IMR-90 (cell line): Measurements from ENCODE around the gene CLIC5. TPM values are rescaled to one million over a fixed set of nuclear protein-coding genes. Genes with fewer than 3 reads are reported as not detected.

Source experiments
- ATAC-seq: fragments of 200-7000 bp; cut with Tn5 transposase; 2 replicates; pipeline ENCODE4 v1.9.1; 2020; ENCODE audit warnings: low read depth, mild to moderate bottlenecking, moderate library complexity
- BruUV-seq: library from RNA; stranded (reverse); fragments of 400-500 nt; replicated peaks from 2 replicates; lab custom pipeline; 2021; lab: Mats Ljungman, UMichigan
- CTCF ChIA-PET: fragments of 300-600 bp; formaldehyde crosslinking; extraction: SDS; loops from one replicate; lab custom pipeline; 2021; ENCODE audit warnings: antibody characterized with exemption; lab: Yijun Ruan, JAX
- POLR2A ChIA-PET: fragments of 300-600 bp; sonication (Branson Sonifier 250); formaldehyde crosslinking; loops from one replicate; lab custom pipeline; 2022; ENCODE audit warnings: antibody characterized with exemption; ENCODE audit not compliant: unreplicated experiment; lab: Charles Lee
- DNase-seq: peaks from one replicate; pipeline ENCODE4 v3.0.0; 2013
- H2AFZ ChIP-seq: replicated peaks from 2 replicates; pipeline ENCODE3; 2013; ENCODE audit warnings: low read length, mild to moderate bottlenecking; ENCODE audit not compliant: poor library complexity
- H2AK5ac ChIP-seq: 2 replicates; pipeline ENCODE4 v1.6.1; 2013; ENCODE audit warnings: low read depth, low read length, inconsistent platforms
- H2AK9ac ChIP-seq: replicated peaks from 2 replicates; pipeline ENCODE3; 2013; ENCODE audit warnings: mild to moderate bottlenecking, low read depth, low read length, moderate library complexity; ENCODE audit not compliant: poor library complexity
- H2BK120ac ChIP-seq: 2 replicates; pipeline ENCODE4 v1.6.1; 2013; ENCODE audit warnings: low read depth, low read length, inconsistent platforms
- H2BK15ac ChIP-seq: 3 replicates; pipeline ENCODE4 v1.6.1; 2013; ENCODE audit warnings: low read depth, low read length, inconsistent platforms
- H2BK20ac ChIP-seq: 2 replicates; pipeline ENCODE4 v1.6.1; 2013; ENCODE audit warnings: low read depth, mild to moderate bottlenecking, inconsistent platforms, low read length, moderate library complexity
- H2BK5ac ChIP-seq: 2 replicates; pipeline ENCODE4 v1.6.1; 2013; ENCODE audit warnings: mild to moderate bottlenecking, low read depth, low read length, inconsistent platforms; ENCODE audit not compliant: poor library complexity, severe bottlenecking
- H3K14ac ChIP-seq: replicated peaks from 2 replicates; pipeline ENCODE4 v1.6.1; 2013; ENCODE audit warnings: low read depth, low read length, inconsistent platforms
- H3K18ac ChIP-seq: 2 replicates; pipeline ENCODE4 v1.6.1; 2013; ENCODE audit warnings: low read depth, low read length, control low read depth
- H3K23ac ChIP-seq: 2 replicates; pipeline ENCODE4 v1.6.1; 2013; ENCODE audit warnings: low read depth, low read length, inconsistent platforms
- H3K27ac ChIP-seq: 2 replicates; pipeline ENCODE4 v1.5.1; 2013; ENCODE audit warnings: mild to moderate bottlenecking, control low read depth, low read length; ENCODE audit not compliant: insufficient read depth
- H3K27me3 ChIP-seq: 2 replicates; pipeline ENCODE4 v1.6.1; 2013; ENCODE audit warnings: low read length; ENCODE audit not compliant: control insufficient read depth, insufficient read depth
- H3K36me3 ChIP-seq: 2 replicates; pipeline ENCODE4 v1.6.1; 2013; ENCODE audit warnings: low read length, mixed read lengths; ENCODE audit not compliant: control insufficient read depth, insufficient read depth
- H3K4ac ChIP-seq: 2 replicates; pipeline ENCODE4 v1.6.1; 2013; ENCODE audit warnings: low read depth, low read length, inconsistent platforms
- H3K4me1 ChIP-seq: 2 replicates; pipeline ENCODE4 v1.6.1; 2013; ENCODE audit warnings: low read length, mixed read lengths; ENCODE audit not compliant: control insufficient read depth, insufficient read depth
- H3K4me2 ChIP-seq: 2 replicates; pipeline ENCODE4 v1.6.1; 2013; ENCODE audit warnings: low read depth, mild to moderate bottlenecking, control low read depth, low read length, moderate library complexity
- H3K4me3 ChIP-seq: 2 replicates; pipeline ENCODE4 v1.5.1; 2013; ENCODE audit warnings: low read depth, mild to moderate bottlenecking, control low read depth, low read length, moderate library complexity; ENCODE audit not compliant: insufficient read depth
- H3K56ac ChIP-seq: 2 replicates; pipeline ENCODE4 v1.6.1; 2013; ENCODE audit warnings: low read length, inconsistent platforms; ENCODE audit not compliant: insufficient read depth; ENCODE audit errors: extremely low read depth
- H3K79me1 ChIP-seq, 2 experiments: 2 replicates each; pipeline ENCODE4 v1.6.1; 2013; ENCODE audit warnings: low read length in 2 of 2, inconsistent platforms in 1 of 2, low read depth in 1 of 2
- H3K9ac ChIP-seq: 2 replicates; pipeline ENCODE4 v1.6.1; 2013; ENCODE audit warnings: low read depth, low read length, control low read depth
- H3K9me1 ChIP-seq: 2 replicates; pipeline ENCODE4 v1.6.1; 2013; ENCODE audit warnings: low read length, inconsistent platforms; ENCODE audit not compliant: insufficient read depth
- H3K9me3 ChIP-seq: 2 replicates; pipeline ENCODE4 v1.6.1; 2013; ENCODE audit warnings: low read length; ENCODE audit not compliant: control insufficient read depth, insufficient read depth
- H4K20me1 ChIP-seq: 2 replicates; pipeline ENCODE4 v1.6.1; 2013; ENCODE audit warnings: low read length, inconsistent platforms; ENCODE audit not compliant: insufficient read depth
- H4K5ac ChIP-seq: 2 replicates; pipeline ENCODE4 v1.6.1; 2013; ENCODE audit warnings: mild to moderate bottlenecking, low read depth, low read length, control low read depth
- H4K8ac ChIP-seq, 2 experiments: 2 replicates each; pipeline ENCODE4 v1.6.1; 2013; ENCODE audit warnings: low read depth in 2 of 2, low read length in 2 of 2, control low read depth in 1 of 2, inconsistent platforms in 1 of 2
- H4K91ac ChIP-seq: 2 replicates; pipeline ENCODE4 v1.6.1; 2013; ENCODE audit warnings: low read depth, low read length, inconsistent platforms; ENCODE audit not compliant: insufficient read depth
- CHD1 ChIP-seq: IDR thresholded peaks from 2 replicates; pipeline ENCODE4 v1.6.1; 2012; ENCODE audit warnings: low read depth, low read length, improper control_type of control experiment
- MAFK ChIP-seq: IDR thresholded peaks from 2 replicates; pipeline ENCODE4 v1.6.1; 2012; ENCODE audit warnings: low read depth, low read length, improper control_type of control experiment
- SMC3 ChIP-seq: fragments of 150-350 bp; IDR thresholded peaks from 2 replicates; pipeline ENCODE4 v1.6.1; 2016; ENCODE audit warnings: low read depth, mild to moderate bottlenecking, antibody characterized with exemption, low read length, moderate library complexity
- USF2 ChIP-seq: fragments of 150-350 bp; IDR thresholded peaks from 2 replicates; pipeline ENCODE4 v1.6.1; 2017; ENCODE audit warnings: mild to moderate bottlenecking, antibody characterized with exemption, low read length, low read depth
- WGBS, 2 experiments: methylation state at CpG; one replicate each; pipeline versions ENCODE4 v1.1.5 to v1.1.7; 2013; ENCODE audit warnings: missing lambda C conversion rate in 2 of 2; ENCODE audit not compliant: insufficient read length in 1 of 2; ENCODE audit errors: extremely low coverage in 2 of 2; 5-methylcytosine and 5-hydroxymethylcytosine counted together
- dilution Hi-C: fragments of 300-500 bp; cut with HindIII; formaldehyde crosslinking; loops from one replicate; pipeline ENCODE4 v1.14.3; 2018; ENCODE audit warnings: low sequenced_read_pairs; ENCODE audit not compliant: unreplicated experiment
- in situ Hi-C: fragments of 300-500 bp; cut with MboI; formaldehyde crosslinking; loops from 3 replicates; pipeline ENCODE4 v1.14.3; 2019; ENCODE audit warnings: low sequenced_read_pairs, inconsistent platforms, mixed read lengths
- intact Hi-C: fragments of 100-400 bp; cut with micrococcal nuclease; formaldehyde crosslinking; loops from 2 replicates; pipeline ENCODE4 v1.10.0; 2022
- polyA plus RNA-seq, 3 experiments: library from polyadenylated mRNA; depleted of rRNA; stranded (reverse); fragments of >200 nt; gene quantifications; 2 replicates each; pipeline ENCODE4 v1.2.3, GENCODE V29; 2012; ENCODE audit warnings: low replicate concordance in 1 of 3
- total RNA-seq: library from RNA; depleted of rRNA; stranded (reverse); fragments of >200 nt; gene quantifications from 2 replicates; pipeline ENCODE4 v1.2.3, GENCODE V29; 2012

CLIC5 gene
- total and polyA plus RNA-seq, 2 of the 4 experiments (the other 2 are of a cell fraction) = not detected

- Histone ChIP-seq H3K56ac (no peak overlapping the region), H4K5ac (no peak overlapping the region), H3K4me1 (peaks cover 5% of the 10 kb centered on the region; the same call in 1 of the 2 replicates), H3K4me2 (peak overlapping the region; percentile 60; the same call in 1 of the 2 replicates), H2BK120ac (no peak overlapping the region), H3K18ac (no peak overlapping the region), H2BK20ac (no peak overlapping the region), H3K79me1 (no peaks in the 10 kb centered on the region), H4K20me1 (no peaks in the 10 kb centered on the region), H3K14ac (no peak overlapping the region), H2AK5ac (no peak overlapping the region), H2AFZ (no peak overlapping the region), H3K27ac (no peak overlapping the region), H4K8ac (no peak overlapping the region), H4K91ac (no peak overlapping the region), H3K9me1 (no peaks in the 10 kb centered on the region), H2BK5ac (no peak overlapping the region), H3K27me3 (peaks cover 34% of the 10 kb centered on the region), H3K36me3 (no peaks in the 10 kb centered on the region), H3K4ac (no peak overlapping the region), H2AK9ac (no peak overlapping the region), H3K9ac (no peak overlapping the region), H3K9me3 (no peaks in the 10 kb centered on the region), H2BK15ac (no peak overlapping the region), H3K4me3 (no peak overlapping the region), H3K23ac (no peak overlapping the region)
- dilution Hi-C loops (no loop called here), intact Hi-C loops (no loop called here), in situ Hi-C loops (no loop called here)
- TF ChIP-seq SMC3 = no peak
- TF ChIP-seq MAFK = no peak
- TF ChIP-seq USF2 = no peak
- no peak for TF ChIP-seq CHD1
- ChIA-PET CTCF (no interaction called here), POLR2A (no interaction called here)
- no peak for ATAC-seq
- 2% methylated on average over 10 of the region's 21 CpGs; no CpG with 5 or more reads in 1 of the 2 experiments for WGBS, 2 experiments
- BruUV-seq = no TSS peak
- DNase-seq = no peak
These were observed 1.0 kb downstream of the CLIC5 start for GRCh38 chr6:46014511-46015118.
